K562 (cell line): ENCODE results near the gene HPF1. TPM values are rescaled to one million over a fixed set of nuclear protein-coding genes. Genes with fewer than 3 reads are reported as not detected.
A peak's percentile ranks its signal among the peaks of the same experiment; 100 is the strongest.

ENCODE experiments used
- MAFG ChIP-seq: fragments of 450-650 bp; conservative IDR thresholded peaks from 2 replicates; pipeline ENCODE4 v1.6.1; 2016; ENCODE audit warnings: missing genetic modification characterization, missing compliant biosample characterization
- ZBTB17 ChIP-seq: fragments of 450-650 bp; formaldehyde crosslinking; IDR thresholded peaks from 2 replicates; pipeline ENCODE4 v1.4.0; 2020; ENCODE audit warnings: mild to moderate bottlenecking
- polyA plus RNA-seq, 8 experiments: library from polyadenylated mRNA; depleted of rRNA in 4 of 8; stranded (reverse) in 5 of 8; unstranded in 3 of 8; fragments of >200 nt; fragmentation: Nextera tagmentation in 2 of 8; fragmentation: Illumina TruSeq in 1 of 8; extraction: Ambion mirVana in 2 of 8; extraction: Trizol in 1 of 8; gene quantifications; 2 replicates each; pipeline versions ENCODE4 v1.2.1 to v1.2.3, GENCODE V29; 2011 to 2014; ENCODE audit warnings: inconsistent platforms in 1 of 8, missing spikeins in 1 of 8
- total RNA-seq, 7 experiments: library from RNA; depleted of rRNA in 6 of 7; stranded (reverse); fragments of >200 nt in 6 of 7; fragmentation: Illumina TruSeq in 2 of 7; extraction: Trizol in 2 of 7; gene quantifications; 2 replicates each; pipeline versions ENCODE4 v1.2.1 to v1.2.3, GENCODE V29; 2011 to 2021; ENCODE audit warnings: low replicate concordance in 1 of 7
- TF ChIP-seq, protein P1 (sequence below): fragments of 200-800 bp; sonication (Bioruptor generic); IDR thresholded peaks from 2 replicates; pipeline ENCODE4 v1.6.1; 2016; ENCODE audit warnings: missing genetic modification characterization, missing compliant biosample characterization
- TF ChIP-seq, protein P2 (sequence below): fragments of 200-800 bp; sonication (Bioruptor generic); IDR thresholded peaks from 2 replicates; pipeline ENCODE4 v1.6.1; 2017; ENCODE audit warnings: missing genetic modification characterization, missing compliant biosample characterization

HPF1 gene
- total and polyA plus RNA-seq, 9 of the 15 experiments (the other 6 are each of a cell fraction or from before 2014, with no cell fraction given) = 21.2 to 89.4 (median 35.2) TPM

DNA sequence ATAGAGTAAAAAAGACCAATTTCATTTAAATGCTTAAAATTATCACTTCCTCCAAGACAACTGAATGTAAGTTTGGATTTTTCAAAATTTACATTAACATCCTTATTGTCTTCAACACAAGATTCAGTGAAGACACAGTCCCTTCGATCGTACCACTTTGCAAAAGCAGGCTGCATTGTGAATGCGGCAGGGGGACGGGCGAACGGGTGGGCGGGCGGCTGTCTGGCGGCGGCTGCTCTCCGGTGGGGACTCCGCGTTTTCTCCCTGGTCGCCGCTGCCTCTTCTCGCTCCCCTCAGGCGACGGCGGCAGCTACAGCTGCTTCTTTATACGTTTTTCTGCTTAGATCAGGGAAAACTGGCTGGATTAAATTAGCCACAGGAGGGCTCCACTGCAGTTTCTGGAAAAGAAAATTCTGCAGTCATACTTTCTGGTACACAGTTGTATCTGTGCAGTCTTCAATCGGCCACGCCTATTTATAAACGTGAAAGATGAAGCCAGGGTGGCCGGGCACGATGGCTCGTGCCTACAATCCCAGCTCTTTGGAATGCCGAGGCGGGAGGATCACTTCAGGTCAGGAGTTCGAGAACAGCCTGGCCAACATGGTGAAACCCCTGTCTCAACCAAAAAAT lies 33.9 kb upstream of the HPF1 start (continued):
- TF ChIP-seq, protein P1, sequence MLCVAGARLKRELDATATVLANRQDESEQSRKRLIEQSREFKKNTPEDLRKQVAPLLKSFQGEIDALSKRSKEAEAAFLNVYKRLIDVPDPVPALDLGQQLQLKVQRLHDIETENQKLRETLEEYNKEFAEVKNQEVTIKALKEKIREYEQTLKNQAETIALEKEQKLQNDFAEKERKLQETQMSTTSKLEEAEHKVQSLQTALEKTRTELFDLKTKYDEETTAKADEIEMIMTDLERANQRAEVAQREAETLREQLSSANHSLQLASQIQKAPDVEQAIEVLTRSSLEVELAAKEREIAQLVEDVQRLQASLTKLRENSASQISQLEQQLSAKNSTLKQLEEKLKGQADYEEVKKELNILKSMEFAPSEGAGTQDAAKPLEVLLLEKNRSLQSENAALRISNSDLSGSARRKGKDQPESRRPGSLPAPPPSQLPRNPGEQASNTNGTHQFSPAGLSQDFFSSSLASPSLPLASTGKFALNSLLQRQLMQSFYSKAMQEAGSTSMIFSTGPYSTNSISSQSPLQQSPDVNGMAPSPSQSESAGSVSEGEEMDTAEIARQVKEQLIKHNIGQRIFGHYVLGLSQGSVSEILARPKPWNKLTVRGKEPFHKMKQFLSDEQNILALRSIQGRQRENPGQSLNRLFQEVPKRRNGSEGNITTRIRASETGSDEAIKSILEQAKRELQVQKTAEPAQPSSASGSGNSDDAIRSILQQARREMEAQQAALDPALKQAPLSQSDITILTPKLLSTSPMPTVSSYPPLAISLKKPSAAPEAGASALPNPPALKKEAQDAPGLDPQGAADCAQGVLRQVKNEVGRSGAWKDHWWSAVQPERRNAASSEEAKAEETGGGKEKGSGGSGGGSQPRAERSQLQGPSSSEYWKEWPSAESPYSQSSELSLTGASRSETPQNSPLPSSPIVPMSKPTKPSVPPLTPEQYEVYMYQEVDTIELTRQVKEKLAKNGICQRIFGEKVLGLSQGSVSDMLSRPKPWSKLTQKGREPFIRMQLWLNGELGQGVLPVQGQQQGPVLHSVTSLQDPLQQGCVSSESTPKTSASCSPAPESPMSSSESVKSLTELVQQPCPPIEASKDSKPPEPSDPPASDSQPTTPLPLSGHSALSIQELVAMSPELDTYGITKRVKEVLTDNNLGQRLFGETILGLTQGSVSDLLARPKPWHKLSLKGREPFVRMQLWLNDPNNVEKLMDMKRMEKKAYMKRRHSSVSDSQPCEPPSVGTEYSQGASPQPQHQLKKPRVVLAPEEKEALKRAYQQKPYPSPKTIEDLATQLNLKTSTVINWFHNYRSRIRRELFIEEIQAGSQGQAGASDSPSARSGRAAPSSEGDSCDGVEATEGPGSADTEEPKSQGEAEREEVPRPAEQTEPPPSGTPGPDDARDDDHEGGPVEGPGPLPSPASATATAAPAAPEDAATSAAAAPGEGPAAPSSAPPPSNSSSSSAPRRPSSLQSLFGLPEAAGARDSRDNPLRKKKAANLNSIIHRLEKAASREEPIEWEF (CRISPR knock-in tag) = no peak
- TF ChIP-seq, protein P2, sequence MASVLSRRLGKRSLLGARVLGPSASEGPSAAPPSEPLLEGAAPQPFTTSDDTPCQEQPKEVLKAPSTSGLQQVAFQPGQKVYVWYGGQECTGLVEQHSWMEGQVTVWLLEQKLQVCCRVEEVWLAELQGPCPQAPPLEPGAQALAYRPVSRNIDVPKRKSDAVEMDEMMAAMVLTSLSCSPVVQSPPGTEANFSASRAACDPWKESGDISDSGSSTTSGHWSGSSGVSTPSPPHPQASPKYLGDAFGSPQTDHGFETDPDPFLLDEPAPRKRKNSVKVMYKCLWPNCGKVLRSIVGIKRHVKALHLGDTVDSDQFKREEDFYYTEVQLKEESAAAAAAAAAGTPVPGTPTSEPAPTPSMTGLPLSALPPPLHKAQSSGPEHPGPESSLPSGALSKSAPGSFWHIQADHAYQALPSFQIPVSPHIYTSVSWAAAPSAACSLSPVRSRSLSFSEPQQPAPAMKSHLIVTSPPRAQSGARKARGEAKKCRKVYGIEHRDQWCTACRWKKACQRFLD (CRISPR knock-in tag) = no peak
- TF ChIP-seq ZBTB17 (CRISPR knock-in tag) = no peak
- TF ChIP-seq MAFG (tag) = peak; percentile 66
